Hepatocyte (in vitro differentiated cells): Measurements from ENCODE around the gene ILDR2. TPM values are rescaled to one million over a fixed set of nuclear protein-coding genes. Genes with fewer than 3 reads are reported as not detected.

Experiments used
- DNase-seq: peaks from one replicate; pipeline ENCODE4 v3.0.0-alpha.2; 2016; ENCODE audit warnings: low spot score
- H2AFZ ChIP-seq: fragments of 200-600 bp; sonication (generic); 2 replicates; pipeline ENCODE4 v1.6.0; 2016; ENCODE audit warnings: antibody characterized with exemption, mild to moderate bottlenecking
- H3K27ac ChIP-seq: fragments of 200-600 bp; sonication (generic); 2 replicates; pipeline ENCODE4 v1.5.1; 2016; ENCODE audit warnings: mild to moderate bottlenecking
- H3K27me3 ChIP-seq: fragments of 200-600 bp; sonication (generic); 2 replicates; pipeline ENCODE4 v1.6.1; 2016
- H3K36me3 ChIP-seq: fragments of 200-600 bp; sonication (generic); replicated peaks from 2 replicates; pipeline ENCODE4 v1.5.1; 2016; ENCODE audit warnings: low read depth; ENCODE audit not compliant: insufficient read depth
- H3K4me1 ChIP-seq: fragments of 200-600 bp; sonication (generic); 2 replicates; pipeline ENCODE4 v1.5.1; 2016; ENCODE audit warnings: mild to moderate bottlenecking, moderate library complexity; ENCODE audit not compliant: insufficient read depth
- H3K4me2 ChIP-seq: fragments of 200-600 bp; sonication (generic); 2 replicates; pipeline ENCODE4 v1.6.0; 2016
- H3K4me3 ChIP-seq: fragments of 200-600 bp; sonication (generic); 2 replicates; pipeline ENCODE4 v1.5.1; 2016; ENCODE audit warnings: mild to moderate bottlenecking
- H3K79me2 ChIP-seq: fragments of 200-600 bp; sonication (generic); 2 replicates; pipeline ENCODE4 v1.6.0; 2017; ENCODE audit warnings: mild to moderate bottlenecking
- H3K9me2 ChIP-seq: fragments of 200-600 bp; sonication (generic); replicated peaks from 2 replicates; pipeline ENCODE4 v1.6.0; 2017; ENCODE audit warnings: mild to moderate bottlenecking; ENCODE audit not compliant: insufficient read depth
- H3K9me3 ChIP-seq: fragments of 200-600 bp; sonication (generic); 2 replicates; pipeline ENCODE4 v1.5.1; 2016; ENCODE audit warnings: low read depth, mild to moderate bottlenecking
- H4K20me1 ChIP-seq: fragments of 200-600 bp; sonication (generic); 2 replicates; pipeline ENCODE4 v1.6.0; 2016; ENCODE audit warnings: mild to moderate bottlenecking; ENCODE audit not compliant: insufficient read depth, poor library complexity, severe bottlenecking
- CTCF ChIP-seq: fragments of 200-600 bp; sonication (generic); IDR thresholded peaks from 2 replicates; pipeline ENCODE4 v1.5.1; 2016; ENCODE audit warnings: antibody characterized with exemption, mild to moderate bottlenecking; ENCODE audit not compliant: poor library complexity
- EZH2 ChIP-seq: fragments of 200-600 bp; sonication (generic); IDR thresholded peaks from 2 replicates; pipeline ENCODE4 v1.6.1; 2016; ENCODE audit warnings: antibody characterized with exemption, mild to moderate bottlenecking, borderline replicate concordance
- EZH2phosphoT487 ChIP-seq: fragments of 200-600 bp; sonication (generic); IDR thresholded peaks from one replicate; pipeline ENCODE4 v1.6.1; 2018; ENCODE audit warnings: antibody characterized with exemption, mild to moderate bottlenecking, low read depth, moderate library complexity; ENCODE audit not compliant: unreplicated experiment, severe bottlenecking
- WGBS: methylation state at CpG from one replicate; pipeline ENCODE4 v1.1.6; 2016; ENCODE audit warnings: low lambda C conversion rate; ENCODE audit errors: missing lambda C conversion rate; 5-methylcytosine and 5-hydroxymethylcytosine counted together
- polyA plus RNA-seq: library from polyadenylated mRNA; unstranded; fragments of >200 nt; fragmentation: Nextera tagmentation; extraction: Ambion mirVana; gene quantifications from 2 replicates; pipeline ENCODE4 v1.2.1, GENCODE V29; 2016
- total RNA-seq: library from RNA; depleted of rRNA; stranded (reverse); fragments of >200 nt; gene quantifications from 2 replicates; pipeline ENCODE4 v1.2.3, GENCODE V29; 2014

Gene ILDR2
- total and polyA plus RNA-seq, 2 experiments from 2014 or later = 1.6 to 3.4 TPM

GRCh38 chr1:167013108-167013929 lies 38.0 kb upstream of the ILDR2 start:
- TF ChIP-seq CTCF (no peak), EZH2phosphoT487 (no peak), EZH2 (no peak)
- H3K4me1 ChIP-seq = no peaks in the 10 kb centered on the region
- H3K4me2 ChIP-seq = no peak overlapping the region
- no peak overlapping the region for H3K4me3 ChIP-seq
- no peaks in the 10 kb centered on the region for H3K79me2 ChIP-seq
- no peak overlapping the region for H2AFZ ChIP-seq
- no peaks in the 10 kb centered on the region for H3K27me3 ChIP-seq
- H3K36me3 ChIP-seq = no peaks in the 10 kb centered on the region
- DNase-seq = no peak
- H4K20me1 ChIP-seq = no peaks in the 10 kb centered on the region
- no peaks in the 10 kb centered on the region for H3K9me3 ChIP-seq
- H3K27ac ChIP-seq = no peak overlapping the region
- WGBS = 75% methylated on average over 8 of the region's 8 CpGs
- H3K9me2 ChIP-seq = no peaks in the 10 kb centered on the region

- Histone ChIP-seq H3K79me2 (no peaks in the 10 kb centered on the region), H3K4me2 (no peak overlapping the region), H3K4me3 (no peak overlapping the region), H2AFZ (no peak overlapping the region), H3K9me3 (no peaks in the 10 kb centered on the region), H3K27ac (no peak overlapping the region), H3K36me3 (no peaks in the 10 kb centered on the region), H3K9me2 (no peaks in the 10 kb centered on the region), H3K27me3 (no peaks in the 10 kb centered on the region), H3K4me1 (no peaks in the 10 kb centered on the region), H4K20me1 (no peaks in the 10 kb centered on the region)
- DNase-seq = no peak
- WGBS = 80% methylated on average over 2 of the region's 2 CpGs
- TF ChIP-seq EZH2 (no peak), CTCF (no peak), EZH2phosphoT487 (no peak)
These were observed 37.2 kb upstream of the ILDR2 start for GRCh38 chr1:167012570-167012969.

- no peaks in the 10 kb centered on the region for H3K4me1 ChIP-seq
- H3K27ac ChIP-seq = no peak overlapping the region
- no peak for DNase-seq
- no peaks in the 10 kb centered on the region for H3K79me2 ChIP-seq
- no peaks in the 10 kb centered on the region for H3K27me3 ChIP-seq
- H3K4me3 ChIP-seq = no peak overlapping the region
- H3K9me2 ChIP-seq = no peaks in the 10 kb centered on the region
- H3K4me2 ChIP-seq = no peak overlapping the region
- TF ChIP-seq CTCF = no peak
- no peak for TF ChIP-seq EZH2
- no peak for TF ChIP-seq EZH2phosphoT487
- no peaks in the 10 kb centered on the region for H4K20me1 ChIP-seq
- WGBS = 92% methylated on average over 1 of the region's 1 CpG
- no peaks in the 10 kb centered on the region for H3K36me3 ChIP-seq
- no peaks in the 10 kb centered on the region for H3K9me3 ChIP-seq
- no peak overlapping the region for H2AFZ ChIP-seq
These were observed 36.3 kb upstream of the ILDR2 start for GRCh38 chr1:167011560-167012191.
